ENCODE measurements around the gene HIKESHI. TPM values are rescaled to one million over a fixed set of nuclear protein-coding genes. Genes with fewer than 3 reads are reported as not detected.
"Not testable (repeated sequence)": the region's sequence is repeated elsewhere in the genome, so short reads cannot be mapped to it uniquely, and the experiment has no call there.

HIKESHI gene
- total RNA-seq, 1 experiment from 2014 or later: 38.2 TPM

DNA sequence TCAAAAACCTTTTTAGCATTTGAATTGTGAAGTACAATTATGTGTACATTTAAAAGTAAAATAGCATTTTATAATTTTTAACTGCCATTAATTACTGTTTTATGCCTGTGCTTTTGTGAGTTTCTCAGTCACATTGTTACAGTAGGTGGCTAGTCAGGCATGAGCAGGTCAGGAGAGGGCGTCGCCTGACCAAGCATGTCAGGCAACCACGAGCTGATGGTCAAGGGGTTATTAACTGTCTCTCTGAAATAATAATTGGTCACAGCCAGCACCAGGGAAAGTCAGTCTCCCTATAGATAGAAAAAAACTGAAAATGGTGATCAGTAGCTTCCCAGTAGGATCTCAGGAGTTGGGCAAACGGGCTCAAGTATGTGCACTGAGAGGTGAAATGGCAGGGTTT, 53.2 kb downstream of the HIKESHI start:
- no TSS peak for BruUV-seq (replicated peaks)
- Histone ChIP-seq H3K27ac (ENCODE audit: low read depth, low read length) (no peak overlapping the region), H4K20me1 (ENCODE audit: insufficient read depth) (no peaks in the 10 kb centered on the region), H3K9ac (ENCODE audit: low read length) (no peak overlapping the region), H3K4me3 (replicated peaks in 1 of 2; ENCODE audit: low read depth in 1 of 2, low read length in 2 of 2) (no peak overlapping the region), H3K79me2 (ENCODE audit: insufficient read depth, low read length) (no peaks in the 10 kb centered on the region), H3K9me3 (ENCODE audit: control insufficient read depth in 1 of 2, insufficient read depth in 1 of 2, low read depth in 1 of 2, low read length in 2 of 2) (no peaks in the 10 kb centered on the region), H3K4me1 (ENCODE audit: control insufficient read depth in 1 of 2, insufficient read depth in 2 of 2, low read length in 2 of 2) (no peaks in the 10 kb centered on the region), H2AFZ (ENCODE audit: low read depth, low read length, poor library complexity, severe bottlenecking) (no peak overlapping the region), H3K27me3 (ENCODE audit: insufficient read depth, low read length) (no peaks in the 10 kb centered on the region), H3K4me2 (ENCODE audit: low read length) (no peak overlapping the region), H3K9me2 (ENCODE audit: insufficient read depth) (no peaks in the 10 kb centered on the region), H3K36me3 (ENCODE audit: control insufficient read depth in 1 of 2, insufficient read depth in 2 of 2, low read length in 2 of 2) (no peaks in the 10 kb centered on the region)
- ATAC-seq: peak; percentile 50
- DNase-seq (ENCODE audit: low read depth, low spot score): no peak
- CTCF ChIA-PET: no interaction called here
- POLR2A ChIA-PET: no interaction called here
- intact Hi-C loops (cut with micrococcal nuclease): no loop called here
- no peak for TF ChIP-seq CEBPB (IDR thresholded peaks at IDR 0.05; ENCODE audit: low read depth)
- TF ChIP-seq SRF (IDR thresholded peaks at IDR 0.05; ENCODE audit: low read depth): no peak
- TF ChIP-seq, protein P1, sequence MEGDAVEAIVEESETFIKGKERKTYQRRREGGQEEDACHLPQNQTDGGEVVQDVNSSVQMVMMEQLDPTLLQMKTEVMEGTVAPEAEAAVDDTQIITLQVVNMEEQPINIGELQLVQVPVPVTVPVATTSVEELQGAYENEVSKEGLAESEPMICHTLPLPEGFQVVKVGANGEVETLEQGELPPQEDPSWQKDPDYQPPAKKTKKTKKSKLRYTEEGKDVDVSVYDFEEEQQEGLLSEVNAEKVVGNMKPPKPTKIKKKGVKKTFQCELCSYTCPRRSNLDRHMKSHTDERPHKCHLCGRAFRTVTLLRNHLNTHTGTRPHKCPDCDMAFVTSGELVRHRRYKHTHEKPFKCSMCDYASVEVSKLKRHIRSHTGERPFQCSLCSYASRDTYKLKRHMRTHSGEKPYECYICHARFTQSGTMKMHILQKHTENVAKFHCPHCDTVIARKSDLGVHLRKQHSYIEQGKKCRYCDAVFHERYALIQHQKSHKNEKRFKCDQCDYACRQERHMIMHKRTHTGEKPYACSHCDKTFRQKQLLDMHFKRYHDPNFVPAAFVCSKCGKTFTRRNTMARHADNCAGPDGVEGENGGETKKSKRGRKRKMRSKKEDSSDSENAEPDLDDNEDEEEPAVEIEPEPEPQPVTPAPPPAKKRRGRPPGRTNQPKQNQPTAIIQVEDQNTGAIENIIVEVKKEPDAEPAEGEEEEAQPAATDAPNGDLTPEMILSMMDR (IDR thresholded peaks at IDR 0.05 in 2 of 3, conservative IDR thresholded peaks at IDR 0.05 in 1 of 3; ENCODE audit: borderline replicate concordance in 1 of 3, insufficient read depth in 1 of 3, low read depth in 2 of 3, low read length in 2 of 3): no peak
- TF ChIP-seq ZNF274 (IDR thresholded peaks at IDR 0.05; ENCODE audit: low read depth, low read length): no peak
- TF ChIP-seq JUND (IDR thresholded peaks at IDR 0.05): no peak
- TF ChIP-seq RAD21 (IDR thresholded peaks at IDR 0.05; ENCODE audit: low read depth): no peak
- no peak for TF ChIP-seq POLR2A (IDR thresholded peaks at IDR 0.05; ENCODE audit: borderline replicate concordance, extremely low read depth, insufficient read depth, insufficient read length)
- TF ChIP-seq, protein P2, sequence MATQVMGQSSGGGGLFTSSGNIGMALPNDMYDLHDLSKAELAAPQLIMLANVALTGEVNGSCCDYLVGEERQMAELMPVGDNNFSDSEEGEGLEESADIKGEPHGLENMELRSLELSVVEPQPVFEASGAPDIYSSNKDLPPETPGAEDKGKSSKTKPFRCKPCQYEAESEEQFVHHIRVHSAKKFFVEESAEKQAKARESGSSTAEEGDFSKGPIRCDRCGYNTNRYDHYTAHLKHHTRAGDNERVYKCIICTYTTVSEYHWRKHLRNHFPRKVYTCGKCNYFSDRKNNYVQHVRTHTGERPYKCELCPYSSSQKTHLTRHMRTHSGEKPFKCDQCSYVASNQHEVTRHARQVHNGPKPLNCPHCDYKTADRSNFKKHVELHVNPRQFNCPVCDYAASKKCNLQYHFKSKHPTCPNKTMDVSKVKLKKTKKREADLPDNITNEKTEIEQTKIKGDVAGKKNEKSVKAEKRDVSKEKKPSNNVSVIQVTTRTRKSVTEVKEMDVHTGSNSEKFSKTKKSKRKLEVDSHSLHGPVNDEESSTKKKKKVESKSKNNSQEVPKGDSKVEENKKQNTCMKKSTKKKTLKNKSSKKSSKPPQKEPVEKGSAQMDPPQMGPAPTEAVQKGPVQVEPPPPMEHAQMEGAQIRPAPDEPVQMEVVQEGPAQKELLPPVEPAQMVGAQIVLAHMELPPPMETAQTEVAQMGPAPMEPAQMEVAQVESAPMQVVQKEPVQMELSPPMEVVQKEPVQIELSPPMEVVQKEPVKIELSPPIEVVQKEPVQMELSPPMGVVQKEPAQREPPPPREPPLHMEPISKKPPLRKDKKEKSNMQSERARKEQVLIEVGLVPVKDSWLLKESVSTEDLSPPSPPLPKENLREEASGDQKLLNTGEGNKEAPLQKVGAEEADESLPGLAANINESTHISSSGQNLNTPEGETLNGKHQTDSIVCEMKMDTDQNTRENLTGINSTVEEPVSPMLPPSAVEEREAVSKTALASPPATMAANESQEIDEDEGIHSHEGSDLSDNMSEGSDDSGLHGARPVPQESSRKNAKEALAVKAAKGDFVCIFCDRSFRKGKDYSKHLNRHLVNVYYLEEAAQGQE (IDR thresholded peaks at IDR 0.05; ENCODE audit: low read depth): no peak
- TF ChIP-seq CBX3 (IDR thresholded peaks at IDR 0.05; ENCODE audit: low read depth): no peak
- RAD21 ChIA-PET (ENCODE audit: low non-redundant PET in 1 of 2, low total read pairs in 2 of 2, uncharacterized antibody in 2 of 2, unreplicated experiment in 2 of 2): no interaction called here

DNA sequence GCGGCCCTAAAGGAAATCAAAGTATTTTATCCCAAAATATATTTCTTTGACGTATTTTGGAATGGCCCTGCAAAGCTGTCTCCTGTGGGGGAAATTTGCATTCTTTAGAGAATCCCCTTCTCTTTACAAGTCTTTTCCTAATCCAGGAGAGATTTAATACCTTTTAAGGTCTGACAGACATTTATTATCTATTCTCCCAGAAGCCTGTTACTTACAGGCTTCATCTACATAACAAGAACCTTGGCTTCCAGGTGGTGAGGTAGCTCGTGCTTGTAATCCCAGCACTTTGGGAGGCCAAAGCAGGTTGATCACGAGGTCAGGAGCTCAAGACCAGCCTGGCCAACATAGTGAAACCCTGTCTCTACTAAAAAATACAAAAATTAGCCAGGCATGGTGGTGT, 55.4 kb downstream of the HIKESHI start:
- RAD21 ChIA-PET (ENCODE audit: low non-redundant PET in 1 of 2, low total read pairs in 2 of 2, uncharacterized antibody in 2 of 2, unreplicated experiment in 2 of 2); DNase-seq (ENCODE audit: low read depth, low spot score); H3K9me2 ChIP-seq (ENCODE audit: insufficient read depth); CTCF ChIA-PET; H3K4me2 ChIP-seq (ENCODE audit: low read length); H3K4me3 ChIP-seq (replicated peaks in 1 of 2; ENCODE audit: low read depth in 1 of 2, low read length in 2 of 2); H3K9ac ChIP-seq (ENCODE audit: low read length); H2AFZ ChIP-seq (ENCODE audit: low read depth, low read length, poor library complexity, severe bottlenecking); intact Hi-C loops (cut with micrococcal nuclease); H3K27ac ChIP-seq (ENCODE audit: low read depth, low read length); H3K27me3 ChIP-seq (ENCODE audit: insufficient read depth, low read length); BruUV-seq (replicated peaks); H3K4me1 ChIP-seq (ENCODE audit: control insufficient read depth in 1 of 2, insufficient read depth in 2 of 2, low read length in 2 of 2); H3K36me3 ChIP-seq (ENCODE audit: control insufficient read depth in 1 of 2, insufficient read depth in 2 of 2, low read length in 2 of 2); ATAC-seq; H4K20me1 ChIP-seq (ENCODE audit: insufficient read depth); H3K79me2 ChIP-seq (ENCODE audit: insufficient read depth, low read length); H3K9me3 ChIP-seq (ENCODE audit: control insufficient read depth in 1 of 2, insufficient read depth in 1 of 2, low read depth in 1 of 2, low read length in 2 of 2); POLR2A ChIA-PET: not testable (repeated sequence)
